Nephron (organoid): ENCODE data around the gene NPIPB8.
"Not testable (repeated sequence)": the region's sequence is repeated elsewhere in the genome, so short reads cannot be mapped to it uniquely, and the experiment has no call there.

ENCODE experiments used
- H3K27ac Mint-ChIP-seq, 3 experiments: 2 replicates each; pipeline ENCODE4 v1.8.0; 2020; ENCODE audit warnings: mixed read lengths in 3 of 3, mild to moderate bottlenecking in 2 of 3, moderate library complexity in 1 of 3
- H3K27me3 Mint-ChIP-seq: 2 replicates; pipeline ENCODE4 v1.8.0; 2021; ENCODE audit warnings: low read depth, mild to moderate bottlenecking, moderate library complexity, mixed read lengths
- H3K36me3 Mint-ChIP-seq: 2 replicates; pipeline ENCODE4 v1.8.0; 2020; ENCODE audit warnings: low read depth, mixed read lengths
- H3K4me1 Mint-ChIP-seq: 2 replicates; pipeline ENCODE4 v1.8.0; 2020; ENCODE audit warnings: mixed read lengths
- H3K4me3 Mint-ChIP-seq, 3 experiments: 2 replicates each; pipeline ENCODE4 v1.8.0; 2020; ENCODE audit warnings: mild to moderate bottlenecking in 3 of 3, mixed read lengths in 3 of 3, moderate library complexity in 2 of 3
- H3K9me3 Mint-ChIP-seq: 2 replicates; pipeline ENCODE4 v1.8.0; 2020; ENCODE audit warnings: mixed read lengths

The NPIPB8 gene

GRCh38 chr16:28666264-28666663 is 28.4 kb downstream of the NPIPB8 start:
- not testable (repeated sequence) for H3K36me3 Mint-ChIP-seq, H3K4me3 Mint-ChIP-seq, H3K27me3 Mint-ChIP-seq, H3K9me3 Mint-ChIP-seq, H3K4me1 Mint-ChIP-seq, H3K27ac Mint-ChIP-seq

GRCh38 chr16:28667480-28667879 is 29.6 kb downstream of the NPIPB8 start:
- not testable (repeated sequence) for H3K9me3 Mint-ChIP-seq, H3K4me1 Mint-ChIP-seq, H3K4me3 Mint-ChIP-seq, H3K36me3 Mint-ChIP-seq, H3K27me3 Mint-ChIP-seq, H3K27ac Mint-ChIP-seq

GRCh38 chr16:28668199-28668598 is 30.3 kb downstream of the NPIPB8 start:
- H3K27me3 Mint-ChIP-seq, H3K36me3 Mint-ChIP-seq, H3K4me1 Mint-ChIP-seq, H3K4me3 Mint-ChIP-seq, H3K27ac Mint-ChIP-seq, H3K9me3 Mint-ChIP-seq: not testable (repeated sequence)

- not testable (repeated sequence) for H3K27me3 Mint-ChIP-seq, H3K36me3 Mint-ChIP-seq, H3K4me3 Mint-ChIP-seq, H3K27ac Mint-ChIP-seq, H3K9me3 Mint-ChIP-seq, H3K4me1 Mint-ChIP-seq
Measured at GRCh38 chr16:28688327-28688952, 50.6 kb downstream of the NPIPB8 start.

- H3K36me3 Mint-ChIP-seq, H3K27ac Mint-ChIP-seq, H3K4me3 Mint-ChIP-seq, H3K27me3 Mint-ChIP-seq, H3K9me3 Mint-ChIP-seq, H3K4me1 Mint-ChIP-seq: not testable (repeated sequence)
Measured at GRCh38 chr16:28689425-28689824, 51.6 kb downstream of the NPIPB8 start.

GRCh38 chr16:28691722-28692121 is 53.9 kb downstream of the NPIPB8 start:
- H3K27ac Mint-ChIP-seq, H3K36me3 Mint-ChIP-seq, H3K4me3 Mint-ChIP-seq, H3K27me3 Mint-ChIP-seq, H3K4me1 Mint-ChIP-seq, H3K9me3 Mint-ChIP-seq: not testable (repeated sequence)

GRCh38 chr16:28693257-28693950 is 55.5 kb downstream of the NPIPB8 start:
- H3K4me3 Mint-ChIP-seq, H3K36me3 Mint-ChIP-seq, H3K27me3 Mint-ChIP-seq, H3K9me3 Mint-ChIP-seq, H3K27ac Mint-ChIP-seq, H3K4me1 Mint-ChIP-seq: not testable (repeated sequence)

- H3K9me3 Mint-ChIP-seq, H3K27me3 Mint-ChIP-seq, H3K4me3 Mint-ChIP-seq, H3K4me1 Mint-ChIP-seq, H3K36me3 Mint-ChIP-seq, H3K27ac Mint-ChIP-seq: not testable (repeated sequence)
Measured at GRCh38 chr16:28699792-28700191, 61.9 kb downstream of the NPIPB8 start.

- H3K27ac Mint-ChIP-seq, H3K4me3 Mint-ChIP-seq, H3K4me1 Mint-ChIP-seq, H3K9me3 Mint-ChIP-seq, H3K36me3 Mint-ChIP-seq, H3K27me3 Mint-ChIP-seq: not testable (repeated sequence)
Measured at GRCh38 chr16:28700349-28700748, 62.5 kb downstream of the NPIPB8 start.

- not testable (repeated sequence) for H3K4me3 Mint-ChIP-seq, H3K27ac Mint-ChIP-seq, H3K9me3 Mint-ChIP-seq, H3K27me3 Mint-ChIP-seq, H3K4me1 Mint-ChIP-seq, H3K36me3 Mint-ChIP-seq
Measured at GRCh38 chr16:28701384-28701783, 63.5 kb downstream of the NPIPB8 start.

GRCh38 chr16:28704246-28704645 is 66.4 kb downstream of the NPIPB8 start:
- H3K9me3 Mint-ChIP-seq, H3K36me3 Mint-ChIP-seq: not testable (repeated sequence)

More at GRCh38 chr16:28704246-28704645, 66.4 kb downstream of the NPIPB8 start:
- not testable (repeated sequence) for H3K27me3 Mint-ChIP-seq, H3K4me3 Mint-ChIP-seq, H3K4me1 Mint-ChIP-seq, H3K27ac Mint-ChIP-seq
